ENCODE results near the gene KCNQ1. TPM values are rescaled to one million over a fixed set of nuclear protein-coding genes. Genes with fewer than 3 reads are reported as not detected.
A peak's percentile ranks its signal among the peaks of the same experiment; 100 is the strongest.

Gene KCNQ1
- total and polyA plus RNA-seq, 3 experiments from 2014 or later = 2.6 to 5.7 (median 3.4) TPM

- POLR2A ChIA-PET = interaction anchor here (1.0 kb wide), 1 partner anchor 42 kb away, joined by 3 read pairs; no protein-coding TSS in a partner anchor
- no peaks in the 10 kb centered on the region for H3K9me3 Mint-ChIP-seq
- CTCF ChIA-PET = interaction anchor here (0.8 to 14.2 kb wide), 6 partner anchors 9 to 939 kb away, joined by 3 to 345 read pairs (median 4); partner anchors contain the start of gene PHLDA2
- peak overlapping the region in 4 of 8 donors; percentile 40 to 72 (median 66) for H3K27ac Mint-ChIP-seq
- Histone ChIP-seq H3K4me1 (ENCODE audit: insufficient read depth, low read length) (peaks cover 19% of the 10 kb centered on the region), H3K36me3 (ENCODE audit: insufficient read depth, low read length) (no peaks in the 10 kb centered on the region), H3K9me3 (ENCODE audit: low read length) (no peaks in the 10 kb centered on the region), H3K4me3 (ENCODE audit: low read length) (no peak overlapping the region), H3K27ac (ENCODE audit: low read depth, low read length) (no peak overlapping the region), H3K27me3 (ENCODE audit: insufficient read depth, low read length, poor library complexity, severe bottlenecking) (no peaks in the 10 kb centered on the region)
- H3K4me1 Mint-ChIP-seq = peaks cover 9 to 32% (median 26%) of the 10 kb centered on the region in 3 donors
- DNase-seq = peak in 2 of 5 donors; percentile 20 to 26
- H3K36me3 Mint-ChIP-seq = peaks cover 0 to 1% (median 0%) of the 10 kb centered on the region in 3 donors
- peak overlapping the region in 6 of 7 donors; percentile 24 to 85 (median 66) for H3K4me3 Mint-ChIP-seq
- H3K27me3 Mint-ChIP-seq = no peaks in the 10 kb centered on the region
Observed at GRCh38 chr11:2886191-2886894, 441.5 kb downstream of the KCNQ1 start.

GRCh38 chr11:2886936-2887335 is 442.1 kb downstream of the KCNQ1 start:
- no peaks in the 10 kb centered on the region for H3K36me3 ChIP-seq (ENCODE audit: insufficient read depth, low read length)
- H3K4me1 ChIP-seq (ENCODE audit: insufficient read depth, low read length) = peaks cover 25% of the 10 kb centered on the region
- ChIA-PET CTCF (interaction anchor here (0.9 to 14.2 kb wide), 11 partner anchors 9 to 939 kb away, joined by 3 to 345 read pairs (median 5); partner anchors contain the start of gene PHLDA2), POLR2A (no interaction called here)
- Mint-ChIP-seq H3K4me3 (peak overlapping the region; percentile 60 to 86 (median 70)), H3K4me1 (peaks cover 14 to 38% (median 31%) of the 10 kb centered on the region in 3 donors), H3K27ac (peak overlapping the region in 7 of 8 donors; percentile 40 to 76 (median 63)), H3K9me3 (no peaks in the 10 kb centered on the region), H3K36me3 (peaks cover 0 to 1% (median 0%) of the 10 kb centered on the region in 3 donors), H3K27me3 (no peaks in the 10 kb centered on the region)
- no peak overlapping the region for H3K27ac ChIP-seq (ENCODE audit: low read depth, low read length)
- H3K27me3 ChIP-seq (ENCODE audit: insufficient read depth, low read length, poor library complexity, severe bottlenecking) = no peaks in the 10 kb centered on the region
- H3K9me3 ChIP-seq (ENCODE audit: low read length) = no peaks in the 10 kb centered on the region
- peak in 1 of 5 donors; percentile 17 for DNase-seq
- H3K4me3 ChIP-seq (ENCODE audit: low read length) = no peak overlapping the region

GRCh38 chr11:2887515-2888195 is 442.8 kb downstream of the KCNQ1 start:
- DNase-seq = no peak
- ChIA-PET POLR2A (interaction anchor here (0.9 to 1.0 kb wide), 2 partner anchors 104 to 355 kb away, joined by 3 read pairs; partner anchors contain the start of gene NAP1L4), CTCF (interaction anchor here (0.9 to 14.2 kb wide), 18 partner anchors 10 to 582 kb away, joined by 3 to 345 read pairs (median 4); partner anchors contain the start of genes PHLDA2 and TSSC4)
- Histone ChIP-seq H3K27me3 (ENCODE audit: insufficient read depth, low read length, poor library complexity, severe bottlenecking) (no peaks in the 10 kb centered on the region), H3K9me3 (ENCODE audit: low read length) (no peaks in the 10 kb centered on the region), H3K4me3 (ENCODE audit: low read length) (no peak overlapping the region), H3K27ac (ENCODE audit: low read depth, low read length) (no peak overlapping the region), H3K36me3 (ENCODE audit: insufficient read depth, low read length) (no peaks in the 10 kb centered on the region), H3K4me1 (ENCODE audit: insufficient read depth, low read length) (peaks cover 32% of the 10 kb centered on the region)
- Mint-ChIP-seq H3K4me1 (peaks cover 16 to 44% (median 34%) of the 10 kb centered on the region in 3 donors), H3K9me3 (no peaks in the 10 kb centered on the region), H3K4me3 (peak overlapping the region; percentile 60 to 86 (median 65)), H3K27ac (peak overlapping the region in 6 of 8 donors; percentile 23 to 76 (median 66)), H3K27me3 (no peaks in the 10 kb centered on the region), H3K36me3 (peaks cover 0 to 1% (median 0%) of the 10 kb centered on the region in 3 donors)

GRCh38 chr11:2888266-2888968 is 443.6 kb downstream of the KCNQ1 start:
- H3K9me3 Mint-ChIP-seq = no peaks in the 10 kb centered on the region
- H3K27ac Mint-ChIP-seq = peak overlapping the region in 2 of 8 donors; percentile 64 to 72
- H3K27me3 Mint-ChIP-seq = no peaks in the 10 kb centered on the region
- H3K4me3 Mint-ChIP-seq = peak overlapping the region in 3 of 7 donors; percentile 21 to 83 (median 73)
- H3K4me1 ChIP-seq (ENCODE audit: insufficient read depth, low read length) = peaks cover 38% of the 10 kb centered on the region
- no peak overlapping the region for H3K4me3 ChIP-seq (ENCODE audit: low read length)
- peaks cover 19 to 47% (median 36%) of the 10 kb centered on the region in 3 donors for H3K4me1 Mint-ChIP-seq
- H3K9me3 ChIP-seq (ENCODE audit: low read length) = no peaks in the 10 kb centered on the region
- H3K27me3 ChIP-seq (ENCODE audit: insufficient read depth, low read length, poor library complexity, severe bottlenecking) = no peaks in the 10 kb centered on the region
- peaks cover 0 to 1% (median 0%) of the 10 kb centered on the region in 3 donors for H3K36me3 Mint-ChIP-seq
- POLR2A ChIA-PET = interaction anchor here (0.9 to 1.0 kb wide), 2 partner anchors 104 to 355 kb away, joined by 3 read pairs; partner anchors contain the start of gene NAP1L4
- no peak overlapping the region for H3K27ac ChIP-seq (ENCODE audit: low read depth, low read length)
- DNase-seq = peak; percentile 74 to 88 (median 79)
- CTCF ChIA-PET = interaction anchor here (0.7 to 14.2 kb wide), 19 partner anchors 10 to 488 kb away, joined by 3 to 345 read pairs (median 5); partner anchors contain the start of genes PHLDA2 and TSSC4
- no peaks in the 10 kb centered on the region for H3K36me3 ChIP-seq (ENCODE audit: insufficient read depth, low read length)

- Histone ChIP-seq H3K27ac (ENCODE audit: low read depth, low read length) (no peak overlapping the region), H3K9me3 (ENCODE audit: low read length) (no peaks in the 10 kb centered on the region), H3K4me3 (ENCODE audit: low read length) (no peak overlapping the region), H3K27me3 (ENCODE audit: insufficient read depth, low read length, poor library complexity, severe bottlenecking) (no peaks in the 10 kb centered on the region), H3K4me1 (ENCODE audit: insufficient read depth, low read length) (peaks cover 38% of the 10 kb centered on the region), H3K36me3 (ENCODE audit: insufficient read depth, low read length) (no peaks in the 10 kb centered on the region)
- Mint-ChIP-seq H3K4me1 (peaks cover 21 to 47% (median 34%) of the 10 kb centered on the region in 3 donors), H3K27me3 (no peaks in the 10 kb centered on the region), H3K9me3 (no peaks in the 10 kb centered on the region), H3K4me3 (no peak overlapping the region), H3K36me3 (peaks cover 0 to 1% (median 0%) of the 10 kb centered on the region in 3 donors), H3K27ac (peak overlapping the region in 4 of 8 donors; percentile 15 to 90 (median 40))
- no peak for DNase-seq
- CTCF ChIA-PET = interaction anchor here (0.7 to 14.2 kb wide), 10 partner anchors 9 to 469 kb away, joined by 3 to 345 read pairs (median 11); a partner anchor contains a TSS
- POLR2A ChIA-PET = no interaction called here
Observed at GRCh38 chr11:2889362-2890273, 444.8 kb downstream of the KCNQ1 start.

GRCh38 chr11:2890466-2891294 is 445.9 kb downstream of the KCNQ1 start:
- no peak for DNase-seq
- H3K4me1 Mint-ChIP-seq = peaks cover 21 to 42% (median 34%) of the 10 kb centered on the region in 3 donors
- peak overlapping the region in 1 of 7 donors; percentile 27 for H3K4me3 Mint-ChIP-seq
- no peaks in the 10 kb centered on the region for H3K27me3 Mint-ChIP-seq
- H3K9me3 Mint-ChIP-seq = no peaks in the 10 kb centered on the region
- peaks cover 38% of the 10 kb centered on the region for H3K4me1 ChIP-seq (ENCODE audit: insufficient read depth, low read length)
- H3K27ac ChIP-seq (ENCODE audit: low read depth, low read length) = peak overlapping the region; percentile 71
- H3K4me3 ChIP-seq (ENCODE audit: low read length) = no peak overlapping the region
- H3K36me3 Mint-ChIP-seq = no peaks in the 10 kb centered on the region
- ChIA-PET POLR2A (no interaction called here), CTCF (interaction anchor here (1.0 to 14.2 kb wide), 8 partner anchors 33 to 470 kb away, joined by 3 to 345 read pairs (median 8); partner anchors contain the start of gene PHLDA2)
- peak overlapping the region in 1 of 8 donors; percentile 90 for H3K27ac Mint-ChIP-seq
- no peaks in the 10 kb centered on the region for H3K9me3 ChIP-seq (ENCODE audit: low read length)
- no peaks in the 10 kb centered on the region for H3K27me3 ChIP-seq (ENCODE audit: insufficient read depth, low read length, poor library complexity, severe bottlenecking)
- H3K36me3 ChIP-seq (ENCODE audit: insufficient read depth, low read length) = no peaks in the 10 kb centered on the region
